ENCODE data around the gene LRRC61. TPM values are rescaled to one million over a fixed set of nuclear protein-coding genes. Genes with fewer than 3 reads are reported as not detected.

Gene LRRC61
- total and polyA plus RNA-seq, 2 of the 13 experiments (the other 11 are each of a cell fraction or from before 2014, with no cell fraction given): 33.0 to 34.8 TPM

GRCh38 chr7:150368884-150369747 lies 46.0 kb downstream of the LRRC61 start (continued):
- TF ChIP-seq BCLAF1 (IDR thresholded peaks at IDR 0.05) (no peak), NBN (conservative IDR thresholded peaks at IDR 0.05) (no peak), ZKSCAN1 (IDR thresholded peaks at IDR 0.05; ENCODE audit: low read length) (no peak), CENPT (CRISPR knock-in tag; IDR thresholded peaks at IDR 0.05; ENCODE audit: low read depth) (no peak), BRF2 (CRISPR knock-in tag; IDR thresholded peaks at IDR 0.05) (no peak), NFKBIZ (CRISPR knock-in tag; IDR thresholded peaks at IDR 0.05) (0 out of 2 replicates have a peak, but pooled peaks have one; percentile 13), CHCHD3 (CRISPR knock-in tag; IDR thresholded peaks at IDR 0.05) (no peak), FOXK1 (CRISPR knock-in tag; IDR thresholded peaks at IDR 0.05; ENCODE audit: borderline replicate concordance, low read depth) (no peak), ZNF34 (CRISPR knock-in tag; IDR thresholded peaks at IDR 0.05; ENCODE audit: borderline replicate concordance) (0 out of 2 replicates have a peak, but pooled peaks have one; percentile 8), YY1 (IDR thresholded peaks at IDR 0.05; ENCODE audit: insufficient read depth, insufficient replicate concordance, low read depth, low read length) (peak; percentile 19), SCMH1 (CRISPR knock-in tag; IDR thresholded peaks at IDR 0.05; ENCODE audit: borderline replicate concordance) (no peak), ZNF780A (CRISPR knock-in tag; IDR thresholded peaks at IDR 0.05) (no peak), MLX (CRISPR knock-in tag; IDR thresholded peaks at IDR 0.05) (no peak), NFRKB (IDR thresholded peaks at IDR 0.05) (no peak), ZNF850 (CRISPR knock-in tag; conservative IDR thresholded peaks at IDR 0.05) (no peak), SPEN (CRISPR knock-in tag; IDR thresholded peaks at IDR 0.05; ENCODE audit: low read depth) (no peak), ZC3H13 (CRISPR knock-in tag; IDR thresholded peaks at IDR 0.05) (0 out of 2 replicates have a peak, but pooled peaks have one; percentile 22), USF2 (IDR thresholded peaks at IDR 0.05; ENCODE audit: low read depth, low read length) (no peak), USF2 (CRISPR knock-in tag; IDR thresholded peaks at IDR 0.05; ENCODE audit: borderline replicate concordance) (no peak), ZC3H4 (CRISPR knock-in tag; IDR thresholded peaks at IDR 0.05; ENCODE audit: borderline replicate concordance) (no peak), MEIS1 (CRISPR knock-in tag; IDR thresholded peaks at IDR 0.05; ENCODE audit: borderline replicate concordance) (no peak), MED1 (CRISPR knock-in tag; IDR thresholded peaks at IDR 0.05) (no peak; the same call in 1 of the 2 replicates), ZFP90 (CRISPR knock-in tag; IDR thresholded peaks at IDR 0.05; ENCODE audit: borderline replicate concordance) (peak; percentile 33; the same call in 1 of the 2 replicates)

Data from HepG2 (cell line).